Measurements from ENCODE around the gene TFB1M.

DNA sequence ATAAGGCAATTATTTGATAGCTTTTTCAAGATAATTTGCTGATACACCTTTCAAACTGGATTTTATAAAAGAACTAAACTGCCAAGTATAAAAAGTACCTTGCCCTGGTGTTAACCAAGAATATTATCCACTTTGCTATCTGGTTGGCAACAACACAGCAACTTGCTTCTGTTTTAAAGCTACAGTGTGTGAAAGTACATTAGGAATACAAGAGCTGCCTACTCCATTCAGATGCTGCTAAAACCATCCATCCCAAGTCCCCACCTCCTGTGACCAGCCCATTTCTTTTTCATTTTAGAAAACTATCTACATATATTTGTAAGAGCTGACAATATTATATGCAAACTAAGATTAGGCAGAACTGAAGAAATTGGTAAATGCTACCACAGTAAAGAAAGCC, 37.6 kb downstream of the TFB1M start:
- TF ChIP-seq, protein P1, sequence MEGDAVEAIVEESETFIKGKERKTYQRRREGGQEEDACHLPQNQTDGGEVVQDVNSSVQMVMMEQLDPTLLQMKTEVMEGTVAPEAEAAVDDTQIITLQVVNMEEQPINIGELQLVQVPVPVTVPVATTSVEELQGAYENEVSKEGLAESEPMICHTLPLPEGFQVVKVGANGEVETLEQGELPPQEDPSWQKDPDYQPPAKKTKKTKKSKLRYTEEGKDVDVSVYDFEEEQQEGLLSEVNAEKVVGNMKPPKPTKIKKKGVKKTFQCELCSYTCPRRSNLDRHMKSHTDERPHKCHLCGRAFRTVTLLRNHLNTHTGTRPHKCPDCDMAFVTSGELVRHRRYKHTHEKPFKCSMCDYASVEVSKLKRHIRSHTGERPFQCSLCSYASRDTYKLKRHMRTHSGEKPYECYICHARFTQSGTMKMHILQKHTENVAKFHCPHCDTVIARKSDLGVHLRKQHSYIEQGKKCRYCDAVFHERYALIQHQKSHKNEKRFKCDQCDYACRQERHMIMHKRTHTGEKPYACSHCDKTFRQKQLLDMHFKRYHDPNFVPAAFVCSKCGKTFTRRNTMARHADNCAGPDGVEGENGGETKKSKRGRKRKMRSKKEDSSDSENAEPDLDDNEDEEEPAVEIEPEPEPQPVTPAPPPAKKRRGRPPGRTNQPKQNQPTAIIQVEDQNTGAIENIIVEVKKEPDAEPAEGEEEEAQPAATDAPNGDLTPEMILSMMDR (IDR thresholded peaks at IDR 0.05), result no peak
- TF ChIP-seq EZH2phosphoT487 (IDR thresholded peaks at IDR 0.05) (no peak), EZH2 (IDR thresholded peaks at IDR 0.05) (no peak)
